ENCODE results near the gene NAA40. TPM values are rescaled to one million over a fixed set of nuclear protein-coding genes. Genes with fewer than 3 reads are reported as not detected.
A peak's percentile ranks its signal among the peaks of the same experiment; 100 is the strongest.

The NAA40 gene
- total RNA-seq (2022) (42.7 and 43.7 TPM in 2 replicates), Bru-seq, nascent RNA (percentile 70 among the genes with signal in this experiment), BruChase-seq, experiment 1, labeled RNA remaining after a 2-hour chase (percentile 80 among the genes with signal in this experiment), BruChase-seq, experiment 2, labeled RNA remaining after a 6-hour chase (percentile 86 among the genes with signal in this experiment)
- long read RNA-seq, full-length matches to known transcripts = 41 of 55 reads
- long read RNA-seq, partial matches to known transcripts = 3 of 55 reads
- long read RNA-seq, other reads (novel, unspliced or antisense) = 11 of 55 reads

- peak within 1 kb of the TSS; percentile 61 for H3K4me3 ChIP-seq (ENCODE audit: low read depth, low read length)
- Mint-ChIP-seq H3K9me3 (ENCODE audit: unreplicated experiment) (no peaks in the 10 kb centered on the region), H3K27me3 (ENCODE audit: insufficient read depth, unreplicated experiment) (no peaks in the 10 kb centered on the region), H3K27ac (ENCODE audit: unreplicated experiment) (peak within 1 kb of the TSS; percentile 98), H3K4me1 (ENCODE audit: low read depth, unreplicated experiment) (peaks cover 13% of the 10 kb centered on the region), H3K36me3 (ENCODE audit: insufficient read depth, unreplicated experiment) (peaks cover 21% of the 10 kb centered on the region), H3K4me3 (ENCODE audit: unreplicated experiment) (peak within 1 kb of the TSS; percentile 100)
- CTCF ChIA-PET = interaction anchor here (0.5 to 1.0 kb wide), 11 partner anchors 19 to 561 kb away, joined by 3 to 6 read pairs (median 3); partner anchors contain the start of gene PPP1R14B
- intact Hi-C loops (cut with micrococcal nuclease; ENCODE audit: unreplicated experiment) = loop anchor here (1.0 to 2.0 kb wide), 2 partner anchors 36 to 100 kb away; partner anchors contain the start of gene COX8A
- no peaks in the 10 kb centered on the region for H3K27me3 ChIP-seq (replicated peaks; ENCODE audit: control insufficient read depth, insufficient read depth, low read length)
- no peak for TF ChIP-seq CTCF (IDR thresholded peaks at IDR 0.05; ENCODE audit: insufficient read depth in 1 of 2, low read depth in 1 of 2, low read length in 1 of 2, severe bottlenecking in 1 of 2, unreplicated experiment in 1 of 2)
- POLR2A ChIA-PET = interaction anchor here (0.5 to 0.7 kb wide), 10 partner anchors 18 to 1211 kb away, joined by 3 to 5 read pairs (median 4); partner anchors contain the start of genes COX8A, HNRNPUL2 and SLC3A2
- H3K9me3 ChIP-seq = no peaks in the 10 kb centered on the region
- BruUV-seq (replicated peaks) = no TSS peak
- DNase-seq = peak; percentile 97 to 98
- no peaks in the 10 kb centered on the region for H3K4me1 ChIP-seq
- H3K36me3 ChIP-seq (ENCODE audit: control insufficient read depth, insufficient read depth, low read length) = no peaks in the 10 kb centered on the region
Measured at GRCh38 chr11:63938479-63939396, at the start of gene NAA40. NAA40 (plus strand) TSS chr11:63939002; CDS start chr11:63939097, 95 bp downstream.

GRCh38 chr11:63889344-63889743, 49.5 kb upstream of the NAA40 start:
- DNase-seq = no peak
- Mint-ChIP-seq H3K27ac (ENCODE audit: unreplicated experiment) (peak overlapping the region; percentile 98), H3K27me3 (ENCODE audit: insufficient read depth, unreplicated experiment) (no peaks in the 10 kb centered on the region), H3K9me3 (ENCODE audit: unreplicated experiment) (no peaks in the 10 kb centered on the region), H3K36me3 (ENCODE audit: insufficient read depth, unreplicated experiment) (peaks cover 50% of the 10 kb centered on the region), H3K4me3 (ENCODE audit: unreplicated experiment) (peak overlapping the region; percentile 95), H3K4me1 (ENCODE audit: low read depth, unreplicated experiment) (peaks cover 34% of the 10 kb centered on the region)
- BruUV-seq (replicated peaks) = no TSS peak
- intact Hi-C loops (cut with micrococcal nuclease; ENCODE audit: unreplicated experiment) = loop anchor here (2.0 to 5.0 kb wide), 2 partner anchors 27 to 122 kb away; partner anchors contain the start of genes RCOR2 and ZFTA
- ChIA-PET POLR2A (no interaction called here), CTCF (no interaction called here)
- peak overlapping the region; percentile 56 for H3K4me3 ChIP-seq (ENCODE audit: low read depth, low read length)
- H3K9me3 ChIP-seq = no peaks in the 10 kb centered on the region
- no peaks in the 10 kb centered on the region for H3K27me3 ChIP-seq (replicated peaks; ENCODE audit: control insufficient read depth, insufficient read depth, low read length)
- TF ChIP-seq CTCF (IDR thresholded peaks at IDR 0.05; ENCODE audit: insufficient read depth in 1 of 2, low read depth in 1 of 2, low read length in 1 of 2, severe bottlenecking in 1 of 2, unreplicated experiment in 1 of 2) = no peak
- no peaks in the 10 kb centered on the region; the same call in 1 of the 2 replicates for H3K36me3 ChIP-seq (ENCODE audit: control insufficient read depth, insufficient read depth, low read length)
- peaks cover 33% of the 10 kb centered on the region for H3K4me1 ChIP-seq

- no peak overlapping the region for H3K4me3 ChIP-seq (ENCODE audit: low read depth, low read length)
- H3K27me3 Mint-ChIP-seq (ENCODE audit: insufficient read depth, unreplicated experiment) = no peaks in the 10 kb centered on the region
- H3K9me3 ChIP-seq = no peaks in the 10 kb centered on the region
- peak overlapping the region; percentile 95 for H3K4me3 Mint-ChIP-seq (ENCODE audit: unreplicated experiment)
- H3K27ac Mint-ChIP-seq (ENCODE audit: unreplicated experiment) = peak overlapping the region; percentile 98
- no TSS peak for BruUV-seq (replicated peaks)
- peaks cover 33% of the 10 kb centered on the region for H3K4me1 ChIP-seq
- ChIA-PET CTCF (interaction anchor here (0.6 kb wide), 1 partner anchor 62 kb away, joined by 4 read pairs; no protein-coding TSS in a partner anchor), POLR2A (no interaction called here)
- DNase-seq = no peak
- intact Hi-C loops (cut with micrococcal nuclease; ENCODE audit: unreplicated experiment) = no loop called here
- H3K9me3 Mint-ChIP-seq (ENCODE audit: unreplicated experiment) = no peaks in the 10 kb centered on the region
- H3K4me1 Mint-ChIP-seq (ENCODE audit: low read depth, unreplicated experiment) = peaks cover 34% of the 10 kb centered on the region
- TF ChIP-seq CTCF (IDR thresholded peaks at IDR 0.05; ENCODE audit: insufficient read depth in 1 of 2, low read depth in 1 of 2, low read length in 1 of 2, severe bottlenecking in 1 of 2, unreplicated experiment in 1 of 2) = no peak
- peaks cover 46% of the 10 kb centered on the region for H3K36me3 Mint-ChIP-seq (ENCODE audit: insufficient read depth, unreplicated experiment)
- peaks cover under 1% of the 10 kb centered on the region; the same call in 1 of the 2 replicates for H3K36me3 ChIP-seq (ENCODE audit: control insufficient read depth, insufficient read depth, low read length)
- H3K27me3 ChIP-seq (replicated peaks; ENCODE audit: control insufficient read depth, insufficient read depth, low read length) = no peaks in the 10 kb centered on the region
Measured at GRCh38 chr11:63890368-63890767, 48.4 kb upstream of the NAA40 start.
